SK-N-SH treated with all-trans-retinoic acid at 6 μM for 48 hours (cell line): Measurements from ENCODE around the gene PACSIN2.

ENCODE experiments used
- ATAC-seq: fragments of 200-7000 bp; cut with Tn5 transposase; 3 replicates; pipeline ENCODE4 v1.9.1; 2020; ENCODE audit warnings: mild to moderate bottlenecking, moderate library complexity
- ARNTL ChIP-seq: fragments of 450-650 bp; formaldehyde crosslinking; IDR thresholded peaks from 2 replicates; pipeline ENCODE4 v1.5.0; 2020; ENCODE audit warnings: low read depth, mild to moderate bottlenecking, moderate library complexity, borderline replicate concordance
- BACH2 ChIP-seq: fragments of 250-450 bp; sonication (Bioruptor Pico); IDR thresholded peaks from 2 replicates; pipeline ENCODE4 v1.9.0; 2021; ENCODE audit warnings: mild to moderate bottlenecking, borderline replicate concordance
- GLIS3 ChIP-seq: fragments of 250-450 bp; sonication (Bioruptor Pico); IDR thresholded peaks from 2 replicates; pipeline ENCODE4 v1.5.0; 2020; ENCODE audit warnings: mild to moderate bottlenecking, moderate library complexity
- ISL1 ChIP-seq: fragments of 250-450 bp; sonication (Bioruptor Pico); IDR thresholded peaks from 2 replicates; pipeline ENCODE4 v2.1.2; 2022; ENCODE audit warnings: mild to moderate bottlenecking, moderate library complexity
- OSR1 ChIP-seq: fragments of 250-450 bp; sonication (Bioruptor Pico); IDR thresholded peaks from 2 replicates; pipeline ENCODE4 v1.8.0; 2022; ENCODE audit warnings: moderate library complexity, mild to moderate bottlenecking, inconsistent platforms
- PPARA ChIP-seq: fragments of 250-450 bp; sonication (Bioruptor Pico); IDR thresholded peaks from 2 replicates; pipeline ENCODE4 v1.5.0; 2020; ENCODE audit warnings: mild to moderate bottlenecking, borderline replicate concordance
- RARB ChIP-seq: fragments of 250-450 bp; sonication (Bioruptor Pico); IDR thresholded peaks from 2 replicates; pipeline ENCODE4 v1.8.0; 2021; ENCODE audit warnings: mild to moderate bottlenecking, moderate library complexity
- SNAI2 ChIP-seq: fragments of 250-450 bp; sonication (Bioruptor Pico); IDR thresholded peaks from 2 replicates; pipeline ENCODE4 v1.5.0; 2020; ENCODE audit warnings: mild to moderate bottlenecking, moderate library complexity
- TCF4 ChIP-seq: fragments of 250-450 bp; sonication (Bioruptor Pico); IDR thresholded peaks from 2 replicates; pipeline ENCODE4 v1.8.0; 2021; ENCODE audit warnings: mild to moderate bottlenecking, moderate library complexity, borderline replicate concordance
- TOX ChIP-seq: fragments of 250-450 bp; sonication (Bioruptor Pico); IDR thresholded peaks from 2 replicates; pipeline ENCODE4 v1.8.0; 2021; ENCODE audit warnings: mild to moderate bottlenecking, moderate library complexity, borderline replicate concordance
- ZC3H10 ChIP-seq: fragments of 250-450 bp; sonication (Bioruptor Pico); IDR thresholded peaks from 2 replicates; pipeline ENCODE4 v1.5.1; 2021; ENCODE audit warnings: mild to moderate bottlenecking, moderate library complexity
- ZFP3 ChIP-seq: fragments of 250-450 bp; sonication (Bioruptor Pico); IDR thresholded peaks from 2 replicates; pipeline ENCODE4 v1.5.0; 2020; ENCODE audit warnings: mild to moderate bottlenecking, moderate library complexity
- ZNF70 ChIP-seq: fragments of 450-650 bp; formaldehyde crosslinking; IDR thresholded peaks from 2 replicates; pipeline ENCODE4 v1.5.0; 2020; ENCODE audit warnings: mild to moderate bottlenecking, moderate library complexity
- ZNF8 ChIP-seq: fragments of 450-650 bp; formaldehyde crosslinking; IDR thresholded peaks from 2 replicates; pipeline ENCODE4 v1.5.0; 2020; ENCODE audit warnings: mild to moderate bottlenecking, moderate library complexity
- TF ChIP-seq, protein P1 (sequence below): fragments of 250-450 bp; sonication (Bioruptor Pico); IDR thresholded peaks from 2 replicates; pipeline ENCODE4 v1.8.0; 2021; ENCODE audit warnings: low read depth, mild to moderate bottlenecking, moderate library complexity, borderline replicate concordance
- TF ChIP-seq, protein P2 (sequence below): fragments of 250-450 bp; sonication (Bioruptor Pico); IDR thresholded peaks from 2 replicates; pipeline ENCODE4 v1.5.1; 2020; ENCODE audit warnings: low read depth, mild to moderate bottlenecking, moderate library complexity
- TF ChIP-seq, protein P3 (sequence below): fragments of 250-450 bp; sonication (Bioruptor Pico); IDR thresholded peaks from 2 replicates; pipeline ENCODE4 v1.5.0; 2020; ENCODE audit warnings: mild to moderate bottlenecking, moderate library complexity
- TF ChIP-seq, protein P4 (sequence below): fragments of 250-450 bp; sonication (Bioruptor Pico); IDR thresholded peaks from 2 replicates; pipeline ENCODE4 v1.8.0; 2020; ENCODE audit warnings: mild to moderate bottlenecking, moderate library complexity, borderline replicate concordance
- TF ChIP-seq, protein P5 (sequence below): fragments of 250-450 bp; sonication (Bioruptor Pico); IDR thresholded peaks from 2 replicates; pipeline ENCODE4 v1.5.1; 2021; ENCODE audit warnings: mild to moderate bottlenecking, moderate library complexity

Gene PACSIN2

DNA sequence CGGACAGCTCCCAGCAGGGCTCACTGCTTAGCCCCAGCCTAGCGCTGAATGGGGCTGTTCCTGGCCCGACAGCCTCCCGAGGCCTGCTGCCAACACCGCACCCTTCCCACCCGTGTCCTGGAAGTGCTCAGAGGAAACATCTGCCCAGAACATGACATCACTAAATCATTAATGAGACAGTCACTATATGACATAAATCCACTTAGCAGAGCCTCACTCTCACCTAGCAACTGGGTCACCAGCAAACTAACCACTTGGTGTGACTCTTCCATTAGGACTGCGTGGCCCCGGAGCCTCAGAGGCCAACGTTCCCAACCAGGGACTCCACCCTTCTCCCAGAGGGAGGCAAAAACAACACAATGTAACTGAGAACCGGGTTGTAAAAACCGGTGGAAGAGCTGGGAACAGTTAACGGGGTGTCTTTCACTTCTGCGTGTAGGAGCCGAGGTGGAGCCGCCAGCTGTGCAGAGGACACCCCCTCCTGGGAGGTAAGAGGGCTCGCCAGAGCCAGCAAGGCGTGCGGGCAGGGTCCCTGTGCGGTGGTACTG lies 21.4 kb upstream of the PACSIN2 start:
- TF ChIP-seq, protein P1, sequence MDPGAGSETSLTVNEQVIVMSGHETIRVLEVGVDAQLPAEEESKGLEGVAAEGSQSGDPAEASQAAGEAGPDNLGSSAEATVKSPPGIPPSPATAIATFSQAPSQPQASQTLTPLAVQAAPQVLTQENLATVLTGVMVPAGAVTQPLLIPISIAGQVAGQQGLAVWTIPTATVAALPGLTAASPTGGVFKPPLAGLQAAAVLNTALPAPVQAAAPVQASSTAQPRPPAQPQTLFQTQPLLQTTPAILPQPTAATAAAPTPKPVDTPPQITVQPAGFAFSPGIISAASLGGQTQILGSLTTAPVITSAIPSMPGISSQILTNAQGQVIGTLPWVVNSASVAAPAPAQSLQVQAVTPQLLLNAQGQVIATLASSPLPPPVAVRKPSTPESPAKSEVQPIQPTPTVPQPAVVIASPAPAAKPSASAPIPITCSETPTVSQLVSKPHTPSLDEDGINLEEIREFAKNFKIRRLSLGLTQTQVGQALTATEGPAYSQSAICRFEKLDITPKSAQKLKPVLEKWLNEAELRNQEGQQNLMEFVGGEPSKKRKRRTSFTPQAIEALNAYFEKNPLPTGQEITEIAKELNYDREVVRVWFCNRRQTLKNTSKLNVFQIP (CRISPR knock-in tag) = no peak
- TF ChIP-seq SNAI2 (CRISPR knock-in tag) (no peak), BACH2 (no peak), RARB (CRISPR knock-in tag) (no peak), OSR1 (CRISPR knock-in tag) (no peak), ZNF8 (no peak), ZFP3 (CRISPR knock-in tag) (no peak), ARNTL (CRISPR knock-in tag) (no peak), TOX (CRISPR knock-in tag) (no peak), TCF4 (CRISPR knock-in tag) (no peak), ISL1 (CRISPR knock-in tag) (no peak), PPARA (CRISPR knock-in tag) (no peak), ZNF70 (CRISPR knock-in tag) (no peak)
- TF ChIP-seq, protein P2, sequence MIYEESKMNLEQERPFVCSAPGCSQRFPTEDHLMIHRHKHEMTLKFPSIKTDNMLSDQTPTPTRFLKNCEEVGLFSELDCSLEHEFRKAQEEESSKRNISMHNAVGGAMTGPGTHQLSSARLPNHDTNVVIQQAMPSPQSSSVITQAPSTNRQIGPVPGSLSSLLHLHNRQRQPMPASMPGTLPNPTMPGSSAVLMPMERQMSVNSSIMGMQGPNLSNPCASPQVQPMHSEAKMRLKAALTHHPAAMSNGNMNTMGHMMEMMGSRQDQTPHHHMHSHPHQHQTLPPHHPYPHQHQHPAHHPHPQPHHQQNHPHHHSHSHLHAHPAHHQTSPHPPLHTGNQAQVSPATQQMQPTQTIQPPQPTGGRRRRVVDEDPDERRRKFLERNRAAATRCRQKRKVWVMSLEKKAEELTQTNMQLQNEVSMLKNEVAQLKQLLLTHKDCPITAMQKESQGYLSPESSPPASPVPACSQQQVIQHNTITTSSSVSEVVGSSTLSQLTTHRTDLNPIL (CRISPR knock-in tag) = no peak
- TF ChIP-seq, protein P3, sequence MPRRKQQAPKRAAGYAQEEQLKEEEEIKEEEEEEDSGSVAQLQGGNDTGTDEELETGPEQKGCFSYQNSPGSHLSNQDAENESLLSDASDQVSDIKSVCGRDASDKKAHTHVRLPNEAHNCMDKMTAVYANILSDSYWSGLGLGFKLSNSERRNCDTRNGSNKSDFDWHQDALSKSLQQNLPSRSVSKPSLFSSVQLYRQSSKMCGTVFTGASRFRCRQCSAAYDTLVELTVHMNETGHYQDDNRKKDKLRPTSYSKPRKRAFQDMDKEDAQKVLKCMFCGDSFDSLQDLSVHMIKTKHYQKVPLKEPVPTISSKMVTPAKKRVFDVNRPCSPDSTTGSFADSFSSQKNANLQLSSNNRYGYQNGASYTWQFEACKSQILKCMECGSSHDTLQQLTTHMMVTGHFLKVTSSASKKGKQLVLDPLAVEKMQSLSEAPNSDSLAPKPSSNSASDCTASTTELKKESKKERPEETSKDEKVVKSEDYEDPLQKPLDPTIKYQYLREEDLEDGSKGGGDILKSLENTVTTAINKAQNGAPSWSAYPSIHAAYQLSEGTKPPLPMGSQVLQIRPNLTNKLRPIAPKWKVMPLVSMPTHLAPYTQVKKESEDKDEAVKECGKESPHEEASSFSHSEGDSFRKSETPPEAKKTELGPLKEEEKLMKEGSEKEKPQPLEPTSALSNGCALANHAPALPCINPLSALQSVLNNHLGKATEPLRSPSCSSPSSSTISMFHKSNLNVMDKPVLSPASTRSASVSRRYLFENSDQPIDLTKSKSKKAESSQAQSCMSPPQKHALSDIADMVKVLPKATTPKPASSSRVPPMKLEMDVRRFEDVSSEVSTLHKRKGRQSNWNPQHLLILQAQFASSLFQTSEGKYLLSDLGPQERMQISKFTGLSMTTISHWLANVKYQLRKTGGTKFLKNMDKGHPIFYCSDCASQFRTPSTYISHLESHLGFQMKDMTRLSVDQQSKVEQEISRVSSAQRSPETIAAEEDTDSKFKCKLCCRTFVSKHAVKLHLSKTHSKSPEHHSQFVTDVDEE = no peak
- TF ChIP-seq, protein P4, sequence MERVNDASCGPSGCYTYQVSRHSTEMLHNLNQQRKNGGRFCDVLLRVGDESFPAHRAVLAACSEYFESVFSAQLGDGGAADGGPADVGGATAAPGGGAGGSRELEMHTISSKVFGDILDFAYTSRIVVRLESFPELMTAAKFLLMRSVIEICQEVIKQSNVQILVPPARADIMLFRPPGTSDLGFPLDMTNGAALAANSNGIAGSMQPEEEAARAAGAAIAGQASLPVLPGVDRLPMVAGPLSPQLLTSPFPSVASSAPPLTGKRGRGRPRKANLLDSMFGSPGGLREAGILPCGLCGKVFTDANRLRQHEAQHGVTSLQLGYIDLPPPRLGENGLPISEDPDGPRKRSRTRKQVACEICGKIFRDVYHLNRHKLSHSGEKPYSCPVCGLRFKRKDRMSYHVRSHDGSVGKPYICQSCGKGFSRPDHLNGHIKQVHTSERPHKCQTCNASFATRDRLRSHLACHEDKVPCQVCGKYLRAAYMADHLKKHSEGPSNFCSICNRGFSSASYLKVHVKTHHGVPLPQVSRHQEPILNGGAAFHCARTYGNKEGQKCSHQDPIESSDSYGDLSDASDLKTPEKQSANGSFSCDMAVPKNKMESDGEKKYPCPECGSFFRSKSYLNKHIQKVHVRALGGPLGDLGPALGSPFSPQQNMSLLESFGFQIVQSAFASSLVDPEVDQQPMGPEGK (CRISPR knock-in tag) = no peak
- TF ChIP-seq, protein P5, sequence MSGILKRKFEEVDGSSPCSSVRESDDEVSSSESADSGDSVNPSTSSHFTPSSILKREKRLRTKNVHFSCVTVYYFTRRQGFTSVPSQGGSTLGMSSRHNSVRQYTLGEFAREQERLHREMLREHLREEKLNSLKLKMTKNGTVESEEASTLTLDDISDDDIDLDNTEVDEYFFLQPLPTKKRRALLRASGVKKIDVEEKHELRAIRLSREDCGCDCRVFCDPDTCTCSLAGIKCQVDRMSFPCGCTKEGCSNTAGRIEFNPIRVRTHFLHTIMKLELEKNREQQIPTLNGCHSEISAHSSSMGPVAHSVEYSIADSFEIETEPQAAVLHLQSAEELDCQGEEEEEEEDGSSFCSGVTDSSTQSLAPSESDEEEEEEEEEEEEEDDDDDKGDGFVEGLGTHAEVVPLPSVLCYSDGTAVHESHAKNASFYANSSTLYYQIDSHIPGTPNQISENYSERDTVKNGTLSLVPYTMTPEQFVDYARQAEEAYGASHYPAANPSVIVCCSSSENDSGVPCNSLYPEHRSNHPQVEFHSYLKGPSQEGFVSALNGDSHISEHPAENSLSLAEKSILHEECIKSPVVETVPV (CRISPR knock-in tag) = no peak
- ATAC-seq = no peak

DNA sequence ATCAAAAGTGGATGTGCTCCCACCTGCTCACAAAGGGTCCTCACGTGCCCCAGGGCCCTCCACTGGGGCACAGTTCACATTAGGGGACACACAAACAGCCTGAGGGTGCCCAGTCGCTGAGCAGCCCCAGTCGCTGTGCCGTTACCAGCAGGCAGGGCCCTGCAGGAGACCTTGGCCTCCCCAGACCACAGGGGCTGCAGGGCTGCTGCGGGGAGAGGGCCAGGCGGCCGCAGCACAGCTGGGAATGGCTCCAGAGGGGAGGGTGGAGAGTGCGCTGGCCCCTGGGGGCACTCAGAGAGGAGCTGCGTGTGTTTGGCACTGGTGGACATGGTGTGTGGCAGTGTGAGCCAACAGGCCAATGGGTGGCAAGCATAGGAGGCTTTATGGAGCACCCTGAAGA lies 20.3 kb upstream of the PACSIN2 start:
- ATAC-seq = no peak
- TF ChIP-seq, protein P2 (CRISPR knock-in tag) = no peak
- no peak for TF ChIP-seq ARNTL (CRISPR knock-in tag)
- TF ChIP-seq ZC3H10 (CRISPR knock-in tag) = no peak
- TF ChIP-seq, protein P3 = no peak
- no peak for TF ChIP-seq GLIS3
- TF ChIP-seq TCF4 (CRISPR knock-in tag) = no peak
- TF ChIP-seq OSR1 (CRISPR knock-in tag) = no peak
